ENCODE measurements around the gene BTNL9. TPM values are rescaled to one million over a fixed set of nuclear protein-coding genes. Genes with fewer than 3 reads are reported as not detected.
"Not testable (repeated sequence)": the region's sequence is repeated elsewhere in the genome, so short reads cannot be mapped to it uniquely, and the experiment has no call there.

Gene BTNL9
- total RNA-seq, 5 donors from 2014 or later (not counting 1 experiment from before 2014, with no cell fraction given), result 0.41 to 0.95 (median 0.66) TPM; not detected in 2

- CTCF ChIA-PET, result interaction anchor here in 1 of 2 donors (0.6 kb wide), 1 partner anchor 63 kb away, joined by 3 read pairs; no protein-coding TSS in a partner anchor
- no peaks in the 10 kb centered on the region for H3K9me3 ChIP-seq
- DNase-seq (no peak), ATAC-seq (replicated peaks in 1 of 4) (no peak)
- Mint-ChIP-seq H3K4me3 (peak overlapping the region in 2 of 3 donors; percentile 24 to 60), H3K27me3 (peaks cover 22 to 35% of the 10 kb centered on the region in 2 donors), H3K9me3 (no peaks in the 10 kb centered on the region), H3K36me3 (no peaks in the 10 kb centered on the region), H3K4me1 (peaks cover 13 to 22% (median 19%) of the 10 kb centered on the region in 3 donors), H3K27ac (no peak overlapping the region)
- no peak overlapping the region for H3K4me3 ChIP-seq (ENCODE audit: control insufficient read depth in 1 of 2, extremely low read depth in 1 of 2, low read length in 1 of 2)
- POLR2A ChIA-PET, result no interaction called here
- H3K36me3 ChIP-seq (ENCODE audit: control insufficient read depth in 2 of 2, extremely low read depth in 1 of 2, insufficient read depth in 1 of 2, low read length in 1 of 2), result no peaks in the 10 kb centered on the region
- WGBS (ENCODE audit: insufficient coverage), result 13% methylated on average over 44 of the region's 62 CpGs
- peaks cover 11 to 33% of the 10 kb centered on the region in 2 experiments for H3K27me3 ChIP-seq (replicated peaks in 1 of 2; ENCODE audit: control insufficient read depth in 2 of 2, extremely low read depth in 1 of 2, insufficient read depth in 2 of 2, low read length in 1 of 2)
- peaks cover 0 to 9% of the 10 kb centered on the region in 2 experiments for H3K4me1 ChIP-seq (ENCODE audit: control insufficient read depth in 1 of 2, extremely low read depth in 1 of 2, insufficient read depth in 2 of 2, low read length in 2 of 2)
- H3K27ac ChIP-seq (ENCODE audit: low read length), result no peak overlapping the region
Measured at GRCh38 chr5:181100121-181100875, 60.2 kb downstream of the BTNL9 start.

- Mint-ChIP-seq H3K4me1 (peaks cover 13 to 25% (median 19%) of the 10 kb centered on the region in 3 donors), H3K27me3 (peaks cover 27 to 39% of the 10 kb centered on the region in 2 donors)
- H3K4me3 Mint-ChIP-seq; H3K36me3 Mint-ChIP-seq; H3K36me3 ChIP-seq (ENCODE audit: control insufficient read depth in 2 of 2, extremely low read depth in 1 of 2, insufficient read depth in 1 of 2, low read length in 1 of 2); POLR2A ChIA-PET; H3K9me3 ChIP-seq; H3K27ac Mint-ChIP-seq; H3K4me3 ChIP-seq (ENCODE audit: control insufficient read depth in 1 of 2, extremely low read depth in 1 of 2, low read length in 1 of 2); H3K9me3 Mint-ChIP-seq; ATAC-seq (replicated peaks in 1 of 4); CTCF ChIA-PET; DNase-seq; H3K4me1 ChIP-seq (ENCODE audit: control insufficient read depth in 1 of 2, extremely low read depth in 1 of 2, insufficient read depth in 2 of 2, low read length in 2 of 2); H3K27ac ChIP-seq (ENCODE audit: low read length): not testable (repeated sequence)
- peaks cover 11 to 36% of the 10 kb centered on the region in 2 experiments for H3K27me3 ChIP-seq (replicated peaks in 1 of 2; ENCODE audit: control insufficient read depth in 2 of 2, extremely low read depth in 1 of 2, insufficient read depth in 2 of 2, low read length in 1 of 2)
- no CpG with 5 or more reads among the region's 54 CpGs for whole genome bisulfite sequencing (ENCODE audit: insufficient coverage)
Measured at GRCh38 chr5:181101030-181101641, 61.1 kb downstream of the BTNL9 start.

GRCh38 chr5:181101930-181102674 lies 62.0 kb downstream of the BTNL9 start:
- no CpG with 5 or more reads among the region's 30 CpGs for WGBS (ENCODE audit: insufficient coverage)
- ATAC-seq (replicated peaks in 1 of 4), result not testable (repeated sequence)

GRCh38 chr5:181104259-181104568 lies 64.1 kb downstream of the BTNL9 start:
- peak overlapping the region in 1 of 2 donors; percentile 75 for H3K27ac Mint-ChIP-seq
- CTCF ChIA-PET; H3K36me3 ChIP-seq (ENCODE audit: control insufficient read depth in 2 of 2, extremely low read depth in 1 of 2, insufficient read depth in 1 of 2, low read length in 1 of 2); H3K27ac ChIP-seq (ENCODE audit: low read length); POLR2A ChIA-PET; H3K36me3 Mint-ChIP-seq; DNase-seq; H3K9me3 ChIP-seq; H3K4me1 ChIP-seq (ENCODE audit: control insufficient read depth in 1 of 2, extremely low read depth in 1 of 2, insufficient read depth in 2 of 2, low read length in 2 of 2); H3K9me3 Mint-ChIP-seq: not testable (repeated sequence)
- 20% methylated on average over 2 of the region's 5 CpGs for WGBS (ENCODE audit: insufficient coverage)
- H3K27me3 Mint-ChIP-seq, result peaks cover 50 to 61% of the 10 kb centered on the region in 2 donors
- peaks cover 9 to 22% (median 15%) of the 10 kb centered on the region in 3 donors for H3K4me1 Mint-ChIP-seq
- Histone ChIP-seq H3K27me3 (replicated peaks in 1 of 2; ENCODE audit: control insufficient read depth in 2 of 2, extremely low read depth in 1 of 2, insufficient read depth in 2 of 2, low read length in 1 of 2) (peaks cover 9 to 54% of the 10 kb centered on the region in 2 experiments), H3K4me3 (ENCODE audit: control insufficient read depth in 1 of 2, extremely low read depth in 1 of 2, low read length in 1 of 2) (peak overlapping the region in 1 of 2 donors; percentile 17)
- ATAC-seq (replicated peaks in 1 of 4), result peak in 1 of 4 experiments; percentile 19
- H3K4me3 Mint-ChIP-seq, result peak overlapping the region; percentile 70 to 82 (median 77)

More at GRCh38 chr5:181101930-181102674, 62.0 kb downstream of the BTNL9 start:
- peaks cover 11 to 44% of the 10 kb centered on the region in 2 experiments for H3K27me3 ChIP-seq (replicated peaks in 1 of 2; ENCODE audit: control insufficient read depth in 2 of 2, extremely low read depth in 1 of 2, insufficient read depth in 2 of 2, low read length in 1 of 2)
- H3K27ac Mint-ChIP-seq; POLR2A ChIA-PET; H3K4me1 ChIP-seq (ENCODE audit: control insufficient read depth in 1 of 2, extremely low read depth in 1 of 2, insufficient read depth in 2 of 2, low read length in 2 of 2); CTCF ChIA-PET; H3K36me3 ChIP-seq (ENCODE audit: control insufficient read depth in 2 of 2, extremely low read depth in 1 of 2, insufficient read depth in 1 of 2, low read length in 1 of 2); H3K4me3 ChIP-seq (ENCODE audit: control insufficient read depth in 1 of 2, extremely low read depth in 1 of 2, low read length in 1 of 2); H3K9me3 ChIP-seq; DNase-seq; H3K4me3 Mint-ChIP-seq; H3K27ac ChIP-seq (ENCODE audit: low read length); H3K9me3 Mint-ChIP-seq; H3K36me3 Mint-ChIP-seq: not testable (repeated sequence)
- Mint-ChIP-seq H3K27me3 (peaks cover 34 to 46% of the 10 kb centered on the region in 2 donors), H3K4me1 (peaks cover 13 to 25% (median 19%) of the 10 kb centered on the region in 3 donors)

- H3K9me3 Mint-ChIP-seq; ATAC-seq (replicated peaks in 1 of 4); CTCF ChIA-PET; DNase-seq; H3K27ac Mint-ChIP-seq; H3K36me3 ChIP-seq (ENCODE audit: control insufficient read depth in 2 of 2, extremely low read depth in 1 of 2, insufficient read depth in 1 of 2, low read length in 1 of 2); H3K4me3 ChIP-seq (ENCODE audit: control insufficient read depth in 1 of 2, extremely low read depth in 1 of 2, low read length in 1 of 2); H3K36me3 Mint-ChIP-seq; H3K27ac ChIP-seq (ENCODE audit: low read length); H3K4me1 ChIP-seq (ENCODE audit: control insufficient read depth in 1 of 2, extremely low read depth in 1 of 2, insufficient read depth in 2 of 2, low read length in 2 of 2); H3K9me3 ChIP-seq: not testable (repeated sequence)
- 31% methylated on average over 2 of the region's 20 CpGs for WGBS (ENCODE audit: insufficient coverage)
- peaks cover 4 to 54% of the 10 kb centered on the region in 2 experiments for H3K27me3 ChIP-seq (replicated peaks in 1 of 2; ENCODE audit: control insufficient read depth in 2 of 2, extremely low read depth in 1 of 2, insufficient read depth in 2 of 2, low read length in 1 of 2)
- peaks cover 9 to 16% (median 10%) of the 10 kb centered on the region in 3 donors for H3K4me1 Mint-ChIP-seq
- peak overlapping the region in 1 of 3 donors; percentile 82 for H3K4me3 Mint-ChIP-seq
- POLR2A ChIA-PET, result interaction anchor here in 1 of 2 donors (0.7 kb wide), 1 partner anchor 55 kb away, joined by 9 read pairs; no protein-coding TSS in a partner anchor
- peaks cover 47 to 60% of the 10 kb centered on the region in 2 donors for H3K27me3 Mint-ChIP-seq
Measured at GRCh38 chr5:181104606-181105390, 64.7 kb downstream of the BTNL9 start.
